ENCODE data around the gene SPOCK1. TPM values are rescaled to one million over a fixed set of nuclear protein-coding genes. Genes with fewer than 3 reads are reported as not detected.

SPOCK1 gene
- total RNA-seq, 1 donor: 231 TPM

GRCh38 chr5:137245438-137245837, 253.7 kb downstream of the SPOCK1 start:
- no peak overlapping the region for H2AFZ ChIP-seq (ENCODE audit: low read length)
- H3K79me2 ChIP-seq (ENCODE audit: insufficient read depth, low read length): no peaks in the 10 kb centered on the region
- DNase-seq (ENCODE audit: insufficient read length, low spot score, missing footprints): no peak
- H3K4me3 ChIP-seq (ENCODE audit: insufficient read depth, low read length): no peak overlapping the region
- H3K27me3 ChIP-seq (ENCODE audit: insufficient read depth, low read length): no peaks in the 10 kb centered on the region
- H3K9me3 ChIP-seq (ENCODE audit: low read depth, low read length): no peaks in the 10 kb centered on the region
- no peaks in the 10 kb centered on the region for H3K4me1 ChIP-seq (ENCODE audit: insufficient read depth, low read length)
- no peak overlapping the region for H3K27ac ChIP-seq (ENCODE audit: low read depth, low read length)
- H4K20me1 ChIP-seq (ENCODE audit: insufficient read depth, low read length): peaks cover 40% of the 10 kb centered on the region
- no peak for TF ChIP-seq CTCF (IDR thresholded peaks at IDR 0.05; ENCODE audit: extremely low read depth, low read depth, low read length)
- no peak overlapping the region for H3K4me2 ChIP-seq (ENCODE audit: insufficient read depth, low read length)
- H3K36me3 ChIP-seq (ENCODE audit: insufficient read depth, low read length): no peaks in the 10 kb centered on the region

DNA sequence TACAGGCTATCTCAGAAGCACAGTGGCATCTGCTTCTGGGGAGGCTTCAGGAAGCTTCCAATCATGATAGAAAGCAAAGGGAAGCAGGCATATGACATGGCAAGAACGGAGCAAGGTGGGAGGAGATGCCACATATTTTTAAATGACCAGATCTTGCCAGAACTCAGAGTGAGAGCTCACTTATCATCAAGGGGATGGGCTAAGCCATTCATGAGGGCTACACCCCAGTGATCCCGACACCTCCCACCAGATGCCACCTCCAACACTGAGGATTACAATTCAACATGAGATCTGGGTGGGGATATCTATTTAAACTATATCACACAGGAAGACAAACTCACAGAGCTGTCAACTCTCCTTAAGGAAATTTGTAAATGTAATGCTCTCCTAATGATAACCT, 258.8 kb downstream of the SPOCK1 start:
- Histone ChIP-seq H3K27me3 (ENCODE audit: insufficient read depth, low read length) (no peaks in the 10 kb centered on the region), H3K27ac (ENCODE audit: low read depth, low read length) (no peak overlapping the region), H4K20me1 (ENCODE audit: insufficient read depth, low read length) (peaks cover 27% of the 10 kb centered on the region), H3K4me3 (ENCODE audit: insufficient read depth, low read length) (no peak overlapping the region), H3K36me3 (ENCODE audit: insufficient read depth, low read length) (no peaks in the 10 kb centered on the region), H2AFZ (ENCODE audit: low read length) (no peak overlapping the region), H3K79me2 (ENCODE audit: insufficient read depth, low read length) (no peaks in the 10 kb centered on the region), H3K4me2 (ENCODE audit: insufficient read depth, low read length) (no peak overlapping the region), H3K4me1 (ENCODE audit: insufficient read depth, low read length) (no peaks in the 10 kb centered on the region), H3K9me3 (ENCODE audit: low read depth, low read length) (no peaks in the 10 kb centered on the region)
- no peak for DNase-seq (ENCODE audit: insufficient read length, low spot score, missing footprints)
- TF ChIP-seq CTCF (IDR thresholded peaks at IDR 0.05; ENCODE audit: extremely low read depth, low read depth, low read length): no peak

GRCh38 chr5:137236849-137237507, 262.1 kb downstream of the SPOCK1 start:
- no peak overlapping the region for H2AFZ ChIP-seq (ENCODE audit: low read length)
- no peaks in the 10 kb centered on the region for H3K36me3 ChIP-seq (ENCODE audit: insufficient read depth, low read length)
- H3K4me3 ChIP-seq (ENCODE audit: insufficient read depth, low read length): no peak overlapping the region
- no peak for TF ChIP-seq CTCF (IDR thresholded peaks at IDR 0.05; ENCODE audit: extremely low read depth, low read depth, low read length)
- no peak for DNase-seq (ENCODE audit: insufficient read length, low spot score, missing footprints)
- H3K9me3 ChIP-seq (ENCODE audit: low read depth, low read length): no peaks in the 10 kb centered on the region
- no peaks in the 10 kb centered on the region for H3K27me3 ChIP-seq (ENCODE audit: insufficient read depth, low read length)
- H3K4me2 ChIP-seq (ENCODE audit: insufficient read depth, low read length): no peak overlapping the region
- no peak overlapping the region for H3K27ac ChIP-seq (ENCODE audit: low read depth, low read length)
- H4K20me1 ChIP-seq (ENCODE audit: insufficient read depth, low read length): peaks cover 18% of the 10 kb centered on the region
- no peaks in the 10 kb centered on the region for H3K4me1 ChIP-seq (ENCODE audit: insufficient read depth, low read length)
- no peaks in the 10 kb centered on the region for H3K79me2 ChIP-seq (ENCODE audit: insufficient read depth, low read length)

DNA sequence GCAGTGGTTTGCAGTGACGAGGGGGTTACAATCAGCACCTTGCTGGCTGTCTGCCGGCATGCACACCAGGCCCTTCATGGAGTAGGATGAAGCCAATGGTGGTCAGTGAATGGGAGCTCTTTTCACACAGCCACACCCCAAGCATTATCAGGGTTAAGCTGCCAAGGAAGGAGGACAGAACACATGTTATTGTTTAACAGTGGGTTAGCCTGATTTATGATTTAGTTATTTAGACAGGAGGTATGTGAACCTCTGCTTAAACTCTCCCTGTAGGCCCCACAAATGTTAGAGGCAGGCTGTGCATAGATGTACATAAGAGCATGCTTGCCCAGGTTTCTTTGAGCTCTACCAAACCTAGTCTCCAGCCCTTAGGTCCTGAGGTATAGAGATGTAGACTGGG, 262.9 kb downstream of the SPOCK1 start:
- H3K27me3 ChIP-seq (ENCODE audit: insufficient read depth, low read length): no peaks in the 10 kb centered on the region
- no peak overlapping the region for H2AFZ ChIP-seq (ENCODE audit: low read length)
- H3K4me3 ChIP-seq (ENCODE audit: insufficient read depth, low read length): no peak overlapping the region
- no peaks in the 10 kb centered on the region for H3K79me2 ChIP-seq (ENCODE audit: insufficient read depth, low read length)
- H3K27ac ChIP-seq (ENCODE audit: low read depth, low read length): no peak overlapping the region
- no peak overlapping the region for H3K4me2 ChIP-seq (ENCODE audit: insufficient read depth, low read length)
- DNase-seq (ENCODE audit: insufficient read length, low spot score, missing footprints): no peak
- TF ChIP-seq CTCF (IDR thresholded peaks at IDR 0.05; ENCODE audit: extremely low read depth, low read depth, low read length): no peak
- peaks cover 18% of the 10 kb centered on the region for H4K20me1 ChIP-seq (ENCODE audit: insufficient read depth, low read length)
- H3K4me1 ChIP-seq (ENCODE audit: insufficient read depth, low read length): no peaks in the 10 kb centered on the region
- H3K36me3 ChIP-seq (ENCODE audit: insufficient read depth, low read length): no peaks in the 10 kb centered on the region
- no peaks in the 10 kb centered on the region for H3K9me3 ChIP-seq (ENCODE audit: low read depth, low read length)
